ENCODE results near the gene KLF9.

- no peak for TF ChIP-seq CTCF (conservative IDR thresholded peaks at IDR 0.05 in 1 of 2, IDR thresholded peaks at IDR 0.05 in 1 of 2; ENCODE audit: low read depth in 1 of 2, low read length in 2 of 2)
- TF ChIP-seq EZH2 (IDR thresholded peaks at IDR 0.05; ENCODE audit: low read length, missing control alignments): no peak
Measured at GRCh38 chr9:70411121-70411929, 3.1 kb downstream of the KLF9 start.

Measured in fibroblast of lung (primary cell).